Neutrophil (primary cell): Measurements from ENCODE around the gene STARD4.

Experiments
- H3K27ac ChIP-seq: fragments of 200-600 bp; sonication (generic); 2 replicates; pipeline ENCODE4 v1.5.1; 2016; ENCODE audit warnings: mild to moderate bottlenecking, moderate library complexity
- H3K27me3 ChIP-seq: fragments of 200-600 bp; sonication (generic); 2 replicates; pipeline ENCODE4 v1.6.0; 2016; ENCODE audit warnings: mild to moderate bottlenecking
- H3K36me3 ChIP-seq: fragments of 200-600 bp; sonication (generic); 2 replicates; pipeline ENCODE4 v1.5.1; 2017
- H3K4me1 ChIP-seq, 2 experiments: fragments of 200-600 bp in 1 of 2; sonication (generic) in 1 of 2; 1 replicate in 1 of 2; 2 replicates in 1 of 2; pipeline versions ENCODE4 v1.5.1 to v1.6.1; 2013 to 2016; ENCODE audit warnings: low read depth in 1 of 2, low read length in 1 of 2, mild to moderate bottlenecking in 1 of 2, moderate library complexity in 1 of 2; ENCODE audit not compliant: control insufficient read depth in 1 of 2, insufficient read depth in 1 of 2
- H3K4me3 ChIP-seq, 2 experiments: fragments of 200-600 bp in 1 of 2; sonication (generic) in 1 of 2; 1 replicate in 1 of 2; 2 replicates in 1 of 2; pipeline ENCODE4 v1.5.1; 2013 to 2016; ENCODE audit warnings: low read depth in 1 of 2, low read length in 1 of 2, mild to moderate bottlenecking in 1 of 2, moderate library complexity in 1 of 2
- H3K9me3 ChIP-seq: fragments of 200-600 bp; sonication (generic); 2 replicates; pipeline ENCODE4 v1.5.1; 2016
- TF ChIP-seq, protein P1 (sequence below): fragments of 200-600 bp; sonication (generic); IDR thresholded peaks from 2 replicates; pipeline ENCODE4 v1.5.1; 2016; ENCODE audit warnings: antibody characterized with exemption

STARD4 gene

DNA sequence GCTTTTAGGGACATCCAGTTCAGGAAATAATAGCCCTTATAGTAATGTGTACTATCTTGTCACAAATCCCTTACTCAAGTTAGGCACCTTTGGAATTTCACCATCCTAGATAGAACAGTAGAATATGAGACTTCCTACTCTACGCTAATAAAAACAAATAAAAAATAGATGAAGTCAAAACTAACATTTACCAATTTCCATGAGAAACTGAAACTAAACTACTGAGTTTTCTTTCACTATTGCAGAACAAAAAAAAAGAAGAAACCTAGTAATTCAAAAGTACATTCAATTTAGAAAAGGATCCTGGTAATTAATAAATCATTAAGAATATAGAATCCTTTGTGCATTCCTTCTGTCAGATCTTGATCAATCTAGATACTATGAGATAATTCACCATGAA is 14.0 kb downstream of the STARD4 start:
- Histone ChIP-seq H3K36me3 (no peaks in the 10 kb centered on the region), H3K27ac (no peak overlapping the region), H3K4me3 (no peak overlapping the region), H3K27me3 (no peaks in the 10 kb centered on the region), H3K9me3 (no peaks in the 10 kb centered on the region), H3K4me1 (no peaks in the 10 kb centered on the region)
- TF ChIP-seq, protein P1, sequence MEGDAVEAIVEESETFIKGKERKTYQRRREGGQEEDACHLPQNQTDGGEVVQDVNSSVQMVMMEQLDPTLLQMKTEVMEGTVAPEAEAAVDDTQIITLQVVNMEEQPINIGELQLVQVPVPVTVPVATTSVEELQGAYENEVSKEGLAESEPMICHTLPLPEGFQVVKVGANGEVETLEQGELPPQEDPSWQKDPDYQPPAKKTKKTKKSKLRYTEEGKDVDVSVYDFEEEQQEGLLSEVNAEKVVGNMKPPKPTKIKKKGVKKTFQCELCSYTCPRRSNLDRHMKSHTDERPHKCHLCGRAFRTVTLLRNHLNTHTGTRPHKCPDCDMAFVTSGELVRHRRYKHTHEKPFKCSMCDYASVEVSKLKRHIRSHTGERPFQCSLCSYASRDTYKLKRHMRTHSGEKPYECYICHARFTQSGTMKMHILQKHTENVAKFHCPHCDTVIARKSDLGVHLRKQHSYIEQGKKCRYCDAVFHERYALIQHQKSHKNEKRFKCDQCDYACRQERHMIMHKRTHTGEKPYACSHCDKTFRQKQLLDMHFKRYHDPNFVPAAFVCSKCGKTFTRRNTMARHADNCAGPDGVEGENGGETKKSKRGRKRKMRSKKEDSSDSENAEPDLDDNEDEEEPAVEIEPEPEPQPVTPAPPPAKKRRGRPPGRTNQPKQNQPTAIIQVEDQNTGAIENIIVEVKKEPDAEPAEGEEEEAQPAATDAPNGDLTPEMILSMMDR: no peak

- H3K4me3 ChIP-seq: no peak overlapping the region
- no peaks in the 10 kb centered on the region for H3K9me3 ChIP-seq
- no peaks in the 10 kb centered on the region for H3K36me3 ChIP-seq
- TF ChIP-seq, protein P1: no peak
- no peaks in the 10 kb centered on the region for H3K27me3 ChIP-seq
- no peaks in the 10 kb centered on the region for H3K4me1 ChIP-seq
- H3K27ac ChIP-seq: no peak overlapping the region
Measured at GRCh38 chr5:111495159-111495558, 17.2 kb downstream of the STARD4 start.

- Histone ChIP-seq H3K36me3 (no peaks in the 10 kb centered on the region), H3K4me3 (no peak overlapping the region), H3K27me3 (no peaks in the 10 kb centered on the region), H3K9me3 (no peaks in the 10 kb centered on the region), H3K27ac (no peak overlapping the region), H3K4me1 (no peaks in the 10 kb centered on the region)
- TF ChIP-seq, protein P1: no peak
Measured at GRCh38 chr5:111494355-111494999, 17.9 kb downstream of the STARD4 start.

GRCh38 chr5:111493031-111493430 is 19.3 kb downstream of the STARD4 start:
- Histone ChIP-seq H3K4me3 (no peak overlapping the region), H3K4me1 (no peaks in the 10 kb centered on the region), H3K27ac (no peak overlapping the region), H3K9me3 (no peaks in the 10 kb centered on the region), H3K27me3 (no peaks in the 10 kb centered on the region), H3K36me3 (no peaks in the 10 kb centered on the region)
- TF ChIP-seq, protein P1: no peak

DNA sequence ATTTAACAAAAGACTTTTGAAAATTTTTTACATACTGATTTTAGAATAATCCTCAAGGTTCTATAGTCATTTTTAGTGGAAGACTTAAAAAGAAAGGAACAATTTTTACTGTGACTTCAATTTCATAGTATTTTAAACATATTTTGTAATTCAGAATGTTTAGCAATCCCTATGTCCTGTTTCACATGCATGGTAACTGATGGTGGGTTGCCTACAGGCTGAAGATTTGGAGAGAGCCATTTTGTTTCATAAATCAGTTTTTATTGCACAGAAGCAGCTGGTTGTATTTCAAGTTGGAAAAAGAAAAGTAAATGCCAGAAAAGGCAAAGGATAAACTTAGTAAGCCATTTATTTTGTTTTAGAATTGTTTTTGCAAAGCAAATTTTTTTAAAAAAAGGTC is 24.0 kb downstream of the STARD4 start:
- TF ChIP-seq, protein P1: no peak
- Histone ChIP-seq H3K27me3 (no peaks in the 10 kb centered on the region), H3K4me3 (no peak overlapping the region), H3K4me1 (no peaks in the 10 kb centered on the region), H3K27ac (no peak overlapping the region), H3K9me3 (no peaks in the 10 kb centered on the region), H3K36me3 (no peaks in the 10 kb centered on the region)
